Measurements from ENCODE around the gene PLS3.

The PLS3 gene

GRCh38 chrX:115665122-115665521, 104.1 kb downstream of the PLS3 start:
- Histone ChIP-seq H3K27ac (ENCODE audit: low read depth, low read length) (no peak overlapping the region), H3F3A (ENCODE audit: insufficient read depth) (no peaks in the 10 kb centered on the region), H4K20me1 (ENCODE audit: low read depth, low read length) (no peaks in the 10 kb centered on the region), H3K4me2 (ENCODE audit: low read depth, low read length, poor library complexity, severe bottlenecking) (no peak overlapping the region), H3K9me3 (ENCODE audit: insufficient read depth, low read length) (no peaks in the 10 kb centered on the region), H3K9ac (ENCODE audit: low read length) (no peak overlapping the region), H3K79me2 (ENCODE audit: insufficient read depth, low read length) (no peaks in the 10 kb centered on the region), H2AFZ (ENCODE audit: low read depth, low read length, severe bottlenecking) (no peak overlapping the region), H3K9me2 (replicated peaks; ENCODE audit: insufficient read depth, low read length) (no peaks in the 10 kb centered on the region), H3K27me3 (ENCODE audit: low read length) (no peaks in the 10 kb centered on the region), H3K4me3 (ENCODE audit: insufficient read depth, low read length, poor library complexity, severe bottlenecking) (no peak overlapping the region), H3K36me3 (ENCODE audit: low read length) (no peaks in the 10 kb centered on the region)
- TF ChIP-seq, protein P1, sequence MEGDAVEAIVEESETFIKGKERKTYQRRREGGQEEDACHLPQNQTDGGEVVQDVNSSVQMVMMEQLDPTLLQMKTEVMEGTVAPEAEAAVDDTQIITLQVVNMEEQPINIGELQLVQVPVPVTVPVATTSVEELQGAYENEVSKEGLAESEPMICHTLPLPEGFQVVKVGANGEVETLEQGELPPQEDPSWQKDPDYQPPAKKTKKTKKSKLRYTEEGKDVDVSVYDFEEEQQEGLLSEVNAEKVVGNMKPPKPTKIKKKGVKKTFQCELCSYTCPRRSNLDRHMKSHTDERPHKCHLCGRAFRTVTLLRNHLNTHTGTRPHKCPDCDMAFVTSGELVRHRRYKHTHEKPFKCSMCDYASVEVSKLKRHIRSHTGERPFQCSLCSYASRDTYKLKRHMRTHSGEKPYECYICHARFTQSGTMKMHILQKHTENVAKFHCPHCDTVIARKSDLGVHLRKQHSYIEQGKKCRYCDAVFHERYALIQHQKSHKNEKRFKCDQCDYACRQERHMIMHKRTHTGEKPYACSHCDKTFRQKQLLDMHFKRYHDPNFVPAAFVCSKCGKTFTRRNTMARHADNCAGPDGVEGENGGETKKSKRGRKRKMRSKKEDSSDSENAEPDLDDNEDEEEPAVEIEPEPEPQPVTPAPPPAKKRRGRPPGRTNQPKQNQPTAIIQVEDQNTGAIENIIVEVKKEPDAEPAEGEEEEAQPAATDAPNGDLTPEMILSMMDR (IDR thresholded peaks at IDR 0.05; ENCODE audit: insufficient read depth, low read length, poor library complexity, severe bottlenecking), result no peak
- no peak for TF ChIP-seq EZH2phosphoT487 (conservative IDR thresholded peaks at IDR 0.05; ENCODE audit: low read length)

DNA sequence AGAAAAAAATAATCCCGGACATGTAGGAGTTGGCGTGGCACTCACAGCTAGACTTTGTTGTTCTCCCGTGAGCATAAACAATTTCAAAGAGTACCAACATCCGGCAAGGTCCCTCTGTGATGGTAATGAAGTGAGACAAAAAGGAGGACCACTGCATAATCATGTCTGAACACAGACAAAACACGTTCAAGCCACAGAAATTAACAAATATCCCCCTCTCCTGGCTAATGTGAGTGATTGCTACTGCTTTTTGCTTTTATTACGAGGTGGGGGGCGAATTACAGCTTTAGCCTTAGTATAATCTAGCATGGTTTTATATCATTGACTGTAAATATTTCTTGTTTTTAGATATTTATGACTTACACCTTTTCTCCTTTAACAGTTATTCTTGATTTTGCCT, 118.5 kb downstream of the PLS3 start:
- Histone ChIP-seq H3K36me3 (ENCODE audit: low read length) (no peaks in the 10 kb centered on the region), H3K27ac (ENCODE audit: low read depth, low read length) (no peak overlapping the region), H3K4me3 (ENCODE audit: insufficient read depth, low read length, poor library complexity, severe bottlenecking) (no peak overlapping the region), H3F3A (ENCODE audit: insufficient read depth) (no peaks in the 10 kb centered on the region), H3K79me2 (ENCODE audit: insufficient read depth, low read length) (no peaks in the 10 kb centered on the region), H3K27me3 (ENCODE audit: low read length) (no peaks in the 10 kb centered on the region), H3K9ac (ENCODE audit: low read length) (no peak overlapping the region), H4K20me1 (ENCODE audit: low read depth, low read length) (no peaks in the 10 kb centered on the region), H2AFZ (ENCODE audit: low read depth, low read length, severe bottlenecking) (no peak overlapping the region), H3K9me2 (replicated peaks; ENCODE audit: insufficient read depth, low read length) (no peaks in the 10 kb centered on the region), H3K9me3 (ENCODE audit: insufficient read depth, low read length) (no peaks in the 10 kb centered on the region), H3K4me2 (ENCODE audit: low read depth, low read length, poor library complexity, severe bottlenecking) (no peak overlapping the region)
- TF ChIP-seq, protein P1 (IDR thresholded peaks at IDR 0.05; ENCODE audit: insufficient read depth, low read length, poor library complexity, severe bottlenecking), result no peak
- no peak for TF ChIP-seq EZH2phosphoT487 (conservative IDR thresholded peaks at IDR 0.05; ENCODE audit: low read length)

DNA sequence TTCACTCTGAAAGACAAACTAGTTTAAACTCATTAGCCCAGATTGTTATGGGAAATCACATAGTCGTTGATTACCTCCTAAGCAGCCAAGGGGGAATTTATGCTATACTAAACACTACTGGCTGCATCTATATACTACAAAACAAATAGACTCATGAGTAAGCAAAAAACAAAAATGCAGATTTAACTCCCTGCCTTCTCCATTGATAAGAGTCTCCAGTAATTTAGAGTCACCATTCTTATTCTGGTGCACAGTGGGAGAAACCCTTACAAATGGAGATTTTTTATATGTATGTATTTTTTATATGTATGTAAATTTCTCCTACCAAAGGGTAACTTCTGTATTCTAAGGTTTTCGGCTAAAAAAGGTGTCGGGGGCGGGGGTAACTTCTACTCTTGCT, 126.6 kb downstream of the PLS3 start:
- Histone ChIP-seq H3K27ac (ENCODE audit: low read depth, low read length) (no peak overlapping the region), H3K27me3 (ENCODE audit: low read length) (no peaks in the 10 kb centered on the region), H3K9ac (ENCODE audit: low read length) (no peak overlapping the region), H3K4me2 (ENCODE audit: low read depth, low read length, poor library complexity, severe bottlenecking) (no peak overlapping the region), H3K9me3 (ENCODE audit: insufficient read depth, low read length) (no peaks in the 10 kb centered on the region), H3K36me3 (ENCODE audit: low read length) (no peaks in the 10 kb centered on the region), H4K20me1 (ENCODE audit: low read depth, low read length) (no peaks in the 10 kb centered on the region), H3K79me2 (ENCODE audit: insufficient read depth, low read length) (no peaks in the 10 kb centered on the region), H3K9me2 (replicated peaks; ENCODE audit: insufficient read depth, low read length) (no peaks in the 10 kb centered on the region), H3K4me3 (ENCODE audit: insufficient read depth, low read length, poor library complexity, severe bottlenecking) (no peak overlapping the region), H3F3A (ENCODE audit: insufficient read depth) (no peaks in the 10 kb centered on the region), H2AFZ (ENCODE audit: low read depth, low read length, severe bottlenecking) (no peak overlapping the region)
- no peak for TF ChIP-seq EZH2phosphoT487 (conservative IDR thresholded peaks at IDR 0.05; ENCODE audit: low read length)
- TF ChIP-seq, protein P1 (IDR thresholded peaks at IDR 0.05; ENCODE audit: insufficient read depth, low read length, poor library complexity, severe bottlenecking), result no peak
